ENCODE data around the gene MMP11. TPM values are rescaled to one million over a fixed set of nuclear protein-coding genes. Genes with fewer than 3 reads are reported as not detected.
A peak's percentile ranks its signal among the peaks of the same experiment; 100 is the strongest.
"Not testable (repeated sequence)": the region's sequence is repeated elsewhere in the genome, so short reads cannot be mapped to it uniquely, and the experiment has no call there.

Gene MMP11
- 14.8 TPM for total RNA-seq

GRCh38 chr22:23772649-23773473, at the start of gene MMP11:
Gene MMP11 (plus strand): TSS chr22:23772849. CDS start chr22:23772871, 22 bp downstream.
- no peak for DNase-seq

- DNase-seq = not testable (repeated sequence)
Observed at GRCh38 chr22:23728108-23728507, 44.5 kb upstream of the MMP11 start.

- no peak for DNase-seq
Observed at GRCh38 chr22:23737696-23738095, 35.0 kb upstream of the MMP11 start.

GRCh38 chr22:23742505-23743264, 30.0 kb upstream of the MMP11 start:
- no peak for DNase-seq

- no peak for DNase-seq
Observed at GRCh38 chr22:23743303-23743705, 29.3 kb upstream of the MMP11 start.

- no peak for DNase-seq
Observed at GRCh38 chr22:23744001-23744400, 28.6 kb upstream of the MMP11 start.

GRCh38 chr22:23744485-23744884, 28.2 kb upstream of the MMP11 start:
- DNase-seq = no peak

GRCh38 chr22:23745791-23746190, 26.9 kb upstream of the MMP11 start:
- DNase-seq = no peak

- DNase-seq = no peak
Observed at GRCh38 chr22:23749841-23750301, 22.8 kb upstream of the MMP11 start.

- DNase-seq = no peak
Observed at GRCh38 chr22:23750367-23750713, 22.3 kb upstream of the MMP11 start.

GRCh38 chr22:23750714-23751440, 21.8 kb upstream of the MMP11 start, which contains the start of gene ZNF70:
Gene ZNF70 (minus strand): TSS chr22:23751112. CDS start chr22:23745140, 5,972 bp downstream.
- DNase-seq = peak; percentile 73

GRCh38 chr22:23751441-23751996, 21.1 kb upstream of the MMP11 start:
- no peak for DNase-seq

GRCh38 chr22:23752090-23752691, 20.5 kb upstream of the MMP11 start:
- no peak for DNase-seq

- no peak for DNase-seq
Observed at GRCh38 chr22:23752750-23753149, 19.9 kb upstream of the MMP11 start.

- DNase-seq = no peak
Observed at GRCh38 chr22:23753385-23753784, 19.3 kb upstream of the MMP11 start.

- DNase-seq = no peak
Observed at GRCh38 chr22:23754220-23754919, 18.3 kb upstream of the MMP11 start, which contains the start of gene VPREB3. Gene VPREB3 (minus strand): TSS chr22:23754425. CDS start chr22:23754363, 62 bp downstream.

- DNase-seq = no peak
Observed at GRCh38 chr22:23754980-23755636, 17.5 kb upstream of the MMP11 start.

GRCh38 chr22:23755711-23756110, 16.9 kb upstream of the MMP11 start:
- no peak for DNase-seq

GRCh38 chr22:23756891-23757290, 15.8 kb upstream of the MMP11 start:
- DNase-seq = no peak

GRCh38 chr22:23759566-23759965, 13.1 kb upstream of the MMP11 start:
- no peak for DNase-seq

- no peak for DNase-seq
Observed at GRCh38 chr22:23760056-23760455, 12.6 kb upstream of the MMP11 start.
